Left renal cortex interstitium (tissue), 4 donors: Measurements from ENCODE around the gene TFDP2. TPM values are rescaled to one million over a fixed set of nuclear protein-coding genes. Genes with fewer than 3 reads are reported as not detected.
"Not testable (repeated sequence)": the region's sequence is repeated elsewhere in the genome, so short reads cannot be mapped to it uniquely, and the experiment has no call there.

Experiments used
- DNase-seq, 4 donors: peaks; one replicate each; pipeline ENCODE4 v3.0.0-alpha.2; 2013; ENCODE audit warnings: low read depth in 4 of 4, low spot score in 2 of 4, missing footprints in 1 of 4
- polyA plus RNA-seq, 4 donors: library from polyadenylated mRNA; unstranded; fragments of 120-200 nt; gene quantifications; one replicate each; pipeline ENCODE4 v1.2.1, GENCODE V29; 2013; ENCODE audit not compliant: insufficient read length in 4 of 4

TFDP2 gene
- polyA plus RNA-seq, 4 donors = 74.5 to 97.9 (median 86.0) TPM

DNA sequence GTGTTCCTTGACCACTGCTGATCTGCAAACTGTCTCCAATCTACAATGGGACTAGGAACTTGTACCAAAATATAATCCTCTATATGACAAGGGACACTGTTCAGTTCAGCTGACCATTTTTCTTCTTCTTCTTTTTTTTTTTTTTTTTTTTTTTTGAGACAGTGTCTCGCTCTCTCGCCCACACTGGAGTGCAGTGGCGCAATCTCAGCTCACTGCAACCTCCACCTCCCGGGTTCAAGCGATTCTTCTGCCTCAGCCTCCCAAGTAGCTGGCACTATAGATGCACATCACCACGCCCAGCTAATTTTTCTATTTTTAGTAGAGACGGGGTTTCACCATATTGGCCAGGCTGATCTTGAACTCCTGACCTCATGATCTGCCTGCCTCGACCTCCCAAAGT is 174.6 kb downstream of the TFDP2 start:
- DNase-seq = not testable (repeated sequence)

DNA sequence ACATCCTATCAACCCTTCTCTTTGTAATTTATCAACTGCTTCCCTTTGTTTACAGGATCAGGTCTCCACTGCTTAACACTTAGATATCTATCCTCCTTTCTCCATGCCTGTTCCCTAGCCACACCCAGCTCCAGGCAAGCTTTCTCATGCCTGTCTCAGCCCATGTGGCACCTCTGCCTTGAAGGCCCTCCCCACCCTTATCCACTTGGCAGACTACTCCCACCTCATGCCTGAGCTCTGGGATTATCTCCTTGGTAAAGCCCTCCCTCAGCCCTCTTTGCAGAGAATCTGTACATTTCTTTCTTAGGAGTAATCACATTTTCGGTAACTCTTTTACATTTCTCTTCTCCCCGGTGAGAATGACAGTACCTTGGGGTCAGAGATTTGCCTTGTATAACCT is 176.9 kb downstream of the TFDP2 start:
- no peak for DNase-seq

DNA sequence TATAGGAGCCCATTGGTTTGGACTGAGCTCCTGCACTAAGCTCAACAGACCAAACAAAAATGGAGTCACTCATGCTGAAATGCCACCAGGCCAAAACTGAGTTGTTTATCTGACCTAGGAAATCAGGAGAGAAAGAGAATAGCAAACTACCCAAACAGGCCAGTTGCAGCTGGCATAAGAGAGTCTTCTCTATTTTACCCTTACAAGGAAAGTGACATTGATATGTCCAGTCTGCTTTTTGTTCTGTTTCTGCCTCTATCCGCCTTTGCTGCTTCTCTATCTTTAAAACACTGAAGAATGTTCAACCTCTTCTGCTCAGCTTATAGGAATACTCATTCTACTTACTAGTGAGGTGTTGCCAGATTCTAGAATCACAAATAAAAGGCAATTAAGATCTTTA is 177.8 kb downstream of the TFDP2 start:
- DNase-seq = no peak

DNA sequence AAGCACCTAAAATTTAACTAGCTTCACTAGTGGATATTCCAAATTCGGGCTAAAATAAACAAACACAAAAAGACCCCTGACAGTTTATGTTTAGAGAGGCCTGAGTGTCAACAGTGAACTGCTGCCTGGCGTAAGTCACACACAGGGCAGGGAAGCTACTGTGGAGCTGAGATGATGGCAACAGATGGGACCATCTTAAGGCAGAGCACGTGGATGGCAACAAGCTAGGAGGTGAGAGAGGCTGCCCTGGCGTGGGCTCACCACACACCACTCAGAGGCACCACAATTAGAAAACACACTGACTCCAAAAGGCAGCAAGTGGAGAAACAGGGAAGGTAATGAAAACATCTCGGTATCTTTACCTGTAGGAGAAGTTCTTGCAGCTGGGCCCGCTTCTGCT is 179.6 kb downstream of the TFDP2 start:
- DNase-seq = no peak

DNA sequence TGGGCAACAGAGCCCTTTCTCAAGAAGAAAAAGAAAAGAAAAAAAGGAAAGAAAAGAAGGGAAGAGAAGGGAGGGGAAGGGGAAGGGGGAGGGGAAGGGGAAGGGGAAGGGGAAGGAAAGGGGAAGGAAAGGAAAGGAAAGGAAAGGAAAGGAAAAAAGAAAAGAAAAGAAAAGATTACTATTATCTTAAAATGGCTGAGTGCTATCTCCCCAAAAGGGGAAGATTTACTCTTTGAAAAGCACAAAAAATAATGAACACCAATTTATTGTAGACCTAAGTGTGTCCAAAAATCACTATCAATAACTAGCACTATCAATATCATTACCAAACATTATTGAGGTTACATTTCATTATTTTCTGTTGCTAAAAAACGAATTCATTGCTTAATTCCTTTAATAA is 183.9 kb downstream of the TFDP2 start:
- DNase-seq = no peak

DNA sequence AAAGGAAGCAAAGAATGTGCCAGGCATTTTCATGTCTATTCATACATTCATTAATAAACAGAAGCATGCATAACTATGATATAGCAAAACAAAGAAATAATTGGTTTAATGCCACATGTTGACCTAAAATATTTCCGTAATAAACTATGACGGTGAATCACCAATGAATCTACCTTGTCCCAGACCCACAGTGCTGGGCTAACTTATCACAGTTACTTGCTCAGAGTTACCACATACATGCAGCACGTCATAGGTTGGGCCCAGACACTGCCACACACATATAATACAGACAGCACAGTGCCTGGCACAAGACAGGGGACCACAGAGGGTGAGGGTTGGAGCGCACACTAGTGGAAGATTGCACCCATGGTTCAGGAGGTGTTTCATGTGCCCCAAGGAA is 186.0 kb downstream of the TFDP2 start:
- DNase-seq = no peak

DNA sequence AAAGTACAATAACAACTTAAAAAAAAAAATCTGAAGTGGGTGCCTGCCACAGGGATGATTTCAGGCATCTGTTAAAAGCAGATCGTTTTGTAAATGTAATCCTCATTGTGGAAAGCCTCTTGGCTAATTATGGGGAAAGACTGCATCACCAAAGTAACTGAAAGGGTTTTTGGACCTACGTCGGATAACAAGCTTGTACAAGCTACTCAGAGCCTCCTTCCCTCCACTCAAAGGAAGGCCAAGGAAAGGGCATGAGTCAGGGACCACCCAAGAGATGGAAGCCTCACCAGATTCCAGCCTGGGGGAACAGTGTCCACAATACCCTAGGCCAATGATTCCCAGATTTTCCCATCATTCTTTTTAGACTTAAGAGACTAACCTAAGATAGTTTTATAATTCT is 188.6 kb downstream of the TFDP2 start:
- DNase-seq = no peak

DNA sequence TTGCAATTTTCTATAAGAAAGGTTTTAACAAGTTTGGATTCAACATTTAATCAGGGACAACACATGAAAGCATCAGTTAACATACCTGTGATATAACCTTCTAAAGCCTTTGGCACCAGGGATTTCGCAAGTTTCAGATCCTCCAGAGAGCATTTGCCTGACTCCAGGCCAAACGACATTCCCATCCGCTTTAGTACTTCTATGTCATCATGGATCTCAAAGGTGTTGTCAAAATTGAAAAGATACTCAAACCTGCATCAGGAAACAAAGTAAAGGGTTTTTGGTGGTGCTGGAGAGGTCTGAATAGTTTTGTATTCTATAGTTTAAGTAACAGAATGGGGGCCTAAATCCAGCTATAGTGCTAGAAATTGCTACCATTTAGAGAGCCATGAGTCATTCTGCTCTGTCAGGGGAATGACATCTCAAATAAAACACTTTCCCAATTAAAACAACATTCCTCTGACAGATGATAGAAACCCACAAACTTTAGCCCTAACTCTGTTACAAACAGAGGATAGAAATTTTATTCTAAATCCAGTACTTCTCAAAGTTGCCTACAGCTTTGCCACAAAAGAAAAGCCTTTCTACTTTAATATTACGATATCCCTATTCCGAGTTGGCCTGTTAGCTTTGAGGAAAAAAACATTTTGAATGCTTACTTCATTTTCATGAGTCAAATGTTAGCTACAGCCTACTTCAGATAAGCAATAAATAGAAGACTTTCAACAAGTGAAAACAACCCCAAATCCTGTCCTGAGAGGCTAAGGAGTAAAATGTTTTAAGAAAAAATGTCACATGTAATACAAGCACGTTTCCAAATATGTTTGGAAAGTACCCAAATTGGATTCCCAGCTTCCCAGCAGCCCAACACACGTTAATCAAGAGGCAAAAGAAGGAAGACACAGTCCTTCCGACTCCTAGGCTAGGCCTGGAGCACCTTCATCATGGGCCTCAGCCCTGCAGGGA is 189.5 kb downstream of the TFDP2 start:
- DNase-seq = no peak

DNA sequence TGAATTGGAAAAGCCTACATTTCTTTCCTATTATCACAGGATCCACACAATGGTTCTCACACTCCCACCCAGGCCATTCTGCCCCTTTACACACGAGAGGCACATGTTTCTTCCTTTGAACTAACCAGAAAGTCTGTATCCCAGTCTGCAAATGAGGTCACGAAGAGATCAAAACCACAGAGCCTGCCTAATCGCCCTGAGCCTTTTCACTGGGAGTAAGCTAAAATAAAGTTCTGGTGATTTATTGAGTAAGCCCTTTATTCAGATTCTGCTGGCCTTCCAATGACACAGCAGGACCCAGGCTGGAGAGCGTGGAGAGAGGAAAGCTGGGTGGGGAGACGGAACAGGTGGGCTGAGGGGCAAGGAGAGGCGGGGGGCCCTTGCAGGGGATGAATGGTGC is 194.2 kb downstream of the TFDP2 start:
- DNase-seq = peak in 1 of 4 donors; percentile 8

DNA sequence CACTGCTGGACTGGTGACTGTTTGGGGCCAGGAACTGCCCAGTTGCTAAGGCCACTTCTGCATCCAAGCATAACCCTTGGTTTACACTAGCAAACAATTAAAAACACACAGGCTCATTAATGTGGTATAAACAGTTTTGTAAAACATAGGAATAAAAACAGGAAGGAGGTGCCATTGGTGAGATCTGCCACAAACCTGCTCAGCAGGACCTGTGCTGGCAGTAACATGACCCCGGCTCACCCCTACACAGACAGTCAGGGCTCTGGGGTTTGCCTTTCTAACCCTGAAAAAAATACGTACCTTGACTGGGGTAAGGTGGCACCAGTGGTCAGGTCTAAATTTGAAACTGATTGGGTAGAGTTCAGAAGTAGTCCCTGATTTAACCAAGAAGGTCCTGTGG is 196.7 kb downstream of the TFDP2 start:
- no peak for DNase-seq

DNA sequence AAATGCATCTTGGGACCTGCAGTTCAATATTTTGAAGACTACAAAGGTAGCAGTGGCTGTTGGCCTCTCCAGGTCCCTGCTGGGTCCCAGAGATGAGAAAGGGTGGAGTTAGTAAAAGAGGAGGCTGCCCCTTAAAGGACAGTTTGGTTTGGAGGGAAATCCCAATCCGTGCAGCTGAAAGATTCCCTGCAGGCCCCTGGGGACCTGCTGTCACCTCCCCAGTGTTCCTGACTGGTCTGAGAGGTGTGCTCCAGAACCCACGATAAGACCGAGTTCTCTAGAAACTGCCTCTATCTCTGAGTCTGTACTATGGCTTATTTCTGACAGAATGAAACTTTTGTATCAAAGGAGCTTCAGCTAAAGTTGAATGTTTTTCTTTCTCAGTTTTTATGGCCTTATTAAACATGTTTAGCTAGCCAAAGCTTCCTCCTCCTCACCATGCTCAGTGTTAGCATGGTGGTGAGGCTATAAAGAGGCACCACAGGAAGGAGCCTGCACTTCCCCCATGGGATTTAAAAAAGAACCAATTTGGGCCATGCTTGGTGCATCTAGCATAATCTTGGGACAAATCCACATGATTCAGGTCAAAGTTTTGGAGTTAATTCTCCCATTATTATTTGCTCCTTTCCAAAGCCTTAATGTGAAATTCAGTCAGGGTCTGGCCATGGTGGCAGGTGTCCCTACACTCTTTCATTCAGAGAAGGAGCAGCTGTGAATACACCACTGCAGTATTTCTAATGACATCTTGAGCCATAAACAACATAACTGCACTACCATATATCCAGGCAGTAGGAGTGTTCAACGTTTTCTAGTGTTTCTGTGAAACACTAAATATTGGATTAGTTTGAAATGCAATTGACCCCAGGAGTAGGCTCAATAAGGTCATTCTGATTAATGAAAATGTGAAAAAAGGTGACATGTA is 198.5 kb downstream of the TFDP2 start:
- DNase-seq = no peak

DNA sequence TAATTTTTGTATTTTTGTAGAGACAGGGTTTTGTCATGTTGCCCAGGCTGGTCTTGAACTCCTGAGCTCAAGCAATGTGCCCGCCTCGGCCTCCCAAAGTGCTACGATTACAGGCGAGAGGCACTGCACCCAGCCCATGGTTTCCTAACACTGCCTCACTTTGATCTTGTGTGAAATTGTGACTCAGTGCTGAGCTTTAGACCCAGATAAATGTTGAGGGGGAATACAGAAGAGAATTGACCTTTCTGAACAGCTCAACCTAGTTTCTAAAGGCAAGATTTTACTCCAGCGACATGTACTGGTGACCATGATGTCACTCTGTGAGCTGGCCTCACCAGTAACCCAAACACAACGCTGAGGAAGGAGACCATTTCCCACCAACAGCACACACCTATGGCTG is 199.4 kb downstream of the TFDP2 start:
- no peak for DNase-seq

DNA sequence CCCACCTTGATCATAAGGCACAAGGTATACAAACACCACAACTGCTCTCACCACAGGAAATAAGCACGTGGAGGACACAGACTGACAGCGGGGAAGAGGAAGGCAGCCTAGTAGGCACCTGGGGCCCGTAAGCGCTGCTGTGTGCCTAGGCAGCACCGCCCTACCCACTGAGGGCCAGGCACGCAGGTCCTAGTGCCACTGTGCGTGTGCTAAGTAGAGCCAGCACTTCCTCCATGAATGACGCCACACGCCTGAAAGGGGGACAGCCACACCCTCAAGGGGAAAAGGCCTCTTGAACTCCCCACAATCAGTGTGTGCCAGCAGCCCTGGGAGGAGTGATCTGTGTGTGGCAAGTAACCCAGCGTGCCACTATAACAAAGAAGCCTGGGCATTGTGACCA is 199.9 kb downstream of the TFDP2 start:
- DNase-seq = no peak

DNA sequence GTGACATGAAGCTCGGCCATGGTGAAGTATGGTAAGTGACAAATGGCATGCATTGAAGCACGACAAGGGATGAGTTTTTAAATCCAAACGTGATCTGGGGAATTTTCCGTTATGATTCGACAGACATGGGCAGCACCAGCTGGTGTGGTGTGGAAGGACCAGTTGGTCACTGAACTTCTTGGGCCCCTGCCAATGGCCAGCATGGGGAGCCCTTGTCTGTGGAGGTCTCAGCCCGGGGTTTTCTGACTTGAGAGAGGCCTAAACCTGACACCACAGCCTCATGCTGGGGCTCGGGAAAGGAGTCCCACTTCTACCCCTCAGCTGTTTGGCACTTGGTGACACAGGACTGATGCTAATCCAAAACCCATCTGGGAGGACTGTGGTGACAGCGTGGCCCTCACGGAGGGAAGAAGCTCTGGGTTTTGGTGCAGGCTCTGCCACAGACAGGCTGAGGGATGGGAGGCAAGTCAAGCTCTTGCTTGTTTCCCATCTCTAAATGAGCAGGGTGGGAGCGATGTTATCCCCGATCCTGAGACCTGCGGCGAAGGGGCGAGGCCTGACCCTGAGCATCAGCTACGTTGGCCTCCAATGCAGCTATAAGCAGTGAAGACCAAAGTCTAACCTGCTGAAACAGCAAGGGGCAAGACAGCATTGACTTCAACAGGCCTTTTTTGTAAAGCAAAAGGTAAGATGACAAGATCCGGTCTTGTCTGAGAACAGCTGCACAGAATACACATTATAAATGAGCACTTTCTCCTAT is 203.4 kb downstream of the TFDP2 start:
- no peak for DNase-seq

DNA sequence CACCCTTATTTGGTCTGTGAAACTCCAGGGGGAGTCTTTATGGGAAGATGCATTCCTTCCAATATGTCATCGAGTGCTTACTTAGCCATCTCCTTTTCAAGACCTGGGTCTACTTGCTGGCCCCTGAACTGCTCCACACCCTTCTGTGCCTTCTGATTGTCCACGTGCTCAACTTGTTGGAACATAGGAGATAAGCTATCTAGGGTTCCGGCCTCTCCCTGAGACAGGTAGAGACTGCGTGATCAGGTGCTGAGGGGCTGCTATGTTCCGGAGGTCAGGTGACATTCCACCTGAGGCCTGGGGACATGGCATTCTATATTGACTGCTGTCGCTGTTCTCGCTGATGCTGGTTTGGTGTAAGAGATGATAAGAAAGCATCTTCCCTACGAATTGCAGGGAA is 207.3 kb downstream of the TFDP2 start:
- DNase-seq = no peak

DNA sequence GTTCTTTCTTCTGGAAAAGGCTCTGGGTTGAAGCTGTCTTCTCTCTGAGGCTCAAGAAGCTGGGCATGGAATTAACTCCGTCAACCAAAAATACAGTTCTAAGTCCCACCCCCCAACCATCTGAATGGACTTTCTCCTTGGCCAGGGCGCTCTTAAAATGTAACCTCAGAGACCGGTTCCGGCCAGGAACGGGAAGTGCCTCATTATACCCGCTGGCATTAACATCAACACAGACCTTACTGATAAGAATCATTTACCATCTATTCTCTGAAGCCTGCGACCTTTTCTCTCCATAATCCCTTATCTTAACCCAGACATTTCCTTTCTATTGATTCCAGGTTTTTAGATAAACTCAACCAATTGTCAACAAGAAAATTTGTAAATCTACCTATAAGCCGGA is 208.3 kb downstream of the TFDP2 start:
- no peak for DNase-seq

DNA sequence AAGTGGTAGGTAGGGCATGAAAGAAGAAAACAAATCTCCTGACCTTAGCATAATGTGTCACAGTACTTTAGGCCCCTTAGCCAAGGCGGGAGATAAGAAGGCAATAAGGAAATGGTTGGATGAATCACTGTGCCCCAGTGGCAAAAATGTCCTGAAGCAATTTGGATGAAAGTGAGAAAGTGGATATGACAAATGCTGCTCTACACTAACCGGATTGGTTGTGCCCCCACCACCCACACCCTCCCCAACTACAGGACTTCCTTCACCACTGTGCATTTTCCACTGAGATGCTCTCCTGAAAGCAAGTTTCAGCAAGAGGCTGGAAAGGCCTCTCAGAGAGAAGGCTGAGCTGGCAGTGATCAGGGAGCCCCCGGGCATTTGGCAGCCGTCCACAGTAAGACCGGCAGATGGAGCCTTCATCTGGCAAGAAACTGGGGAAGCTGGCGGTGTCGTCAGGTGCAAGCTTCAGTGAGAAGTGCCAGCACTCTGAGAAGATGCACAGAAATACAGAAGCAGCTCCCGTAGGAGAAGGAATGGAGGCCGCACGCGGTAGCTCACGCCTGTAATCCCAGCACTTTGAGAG is 209.1 kb downstream of the TFDP2 start:
- DNase-seq = no peak

DNA sequence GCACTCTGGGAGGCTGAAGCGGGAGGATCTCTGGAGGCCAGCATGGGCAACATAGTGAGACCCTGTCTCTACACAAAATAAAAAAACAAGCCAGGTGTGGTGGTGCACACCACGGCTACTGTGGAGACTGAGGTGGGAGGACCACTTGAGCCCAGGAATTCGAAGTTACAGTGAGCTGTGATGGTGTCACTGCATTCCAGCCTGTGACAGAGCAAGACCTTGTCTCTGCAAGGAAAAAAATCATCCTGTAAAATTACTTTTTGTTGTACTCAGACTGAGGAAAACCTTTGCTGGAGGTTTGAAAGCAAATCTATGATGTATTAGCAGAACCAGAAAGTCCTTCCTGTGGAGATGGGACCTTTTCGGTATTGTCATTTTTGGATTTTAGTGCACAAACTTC is 209.6 kb downstream of the TFDP2 start:
- DNase-seq = no peak

DNA sequence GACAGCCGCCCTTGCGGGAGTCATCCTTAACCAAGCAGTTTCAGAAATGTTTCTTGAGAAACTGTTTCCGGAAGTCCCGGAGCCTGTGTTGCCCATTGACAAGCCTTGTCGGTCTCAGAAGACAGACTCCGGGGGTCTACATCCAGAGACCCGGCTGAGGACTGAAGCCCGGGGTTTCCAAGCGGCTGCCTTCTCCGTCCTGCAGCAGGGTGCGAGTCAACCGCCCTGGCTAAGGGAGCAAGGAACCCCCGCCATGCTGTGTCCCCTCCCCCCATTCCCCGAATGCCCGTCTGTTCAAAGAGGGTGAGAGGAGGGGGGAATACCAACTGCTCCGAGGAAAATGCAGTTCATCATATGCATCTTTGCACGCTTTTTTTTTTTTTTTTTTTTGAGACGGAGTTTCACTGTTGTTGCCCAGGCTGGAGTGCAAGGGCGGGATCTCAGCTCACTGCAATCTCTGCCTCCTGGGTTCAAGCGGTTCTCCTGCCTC is 211.3 kb downstream of the TFDP2 start:
- DNase-seq = no peak

DNA sequence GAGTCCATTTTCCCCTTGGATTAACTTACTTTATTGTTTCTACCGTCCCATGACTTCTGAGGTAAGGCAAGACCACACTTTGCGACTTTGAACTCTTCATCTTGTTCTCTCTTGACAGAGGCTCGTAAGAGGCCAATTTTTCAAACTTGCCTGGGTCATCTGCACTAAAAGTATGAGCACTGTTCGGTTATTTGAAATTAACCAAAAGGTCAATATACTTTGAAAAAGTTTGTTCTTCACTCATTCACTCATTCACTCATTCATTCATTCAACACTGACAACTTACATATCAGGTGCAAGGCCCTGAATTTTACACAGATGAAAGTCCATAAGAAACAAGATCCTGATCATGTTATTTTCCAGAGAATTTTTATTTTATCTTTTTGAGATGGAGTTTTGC is 215.0 kb downstream of the TFDP2 start:
- DNase-seq = no peak
